ENCODE results near the gene SMYD1.
"Not testable (repeated sequence)": the region's sequence is repeated elsewhere in the genome, so short reads cannot be mapped to it uniquely, and the experiment has no call there.

SMYD1 gene

DNA sequence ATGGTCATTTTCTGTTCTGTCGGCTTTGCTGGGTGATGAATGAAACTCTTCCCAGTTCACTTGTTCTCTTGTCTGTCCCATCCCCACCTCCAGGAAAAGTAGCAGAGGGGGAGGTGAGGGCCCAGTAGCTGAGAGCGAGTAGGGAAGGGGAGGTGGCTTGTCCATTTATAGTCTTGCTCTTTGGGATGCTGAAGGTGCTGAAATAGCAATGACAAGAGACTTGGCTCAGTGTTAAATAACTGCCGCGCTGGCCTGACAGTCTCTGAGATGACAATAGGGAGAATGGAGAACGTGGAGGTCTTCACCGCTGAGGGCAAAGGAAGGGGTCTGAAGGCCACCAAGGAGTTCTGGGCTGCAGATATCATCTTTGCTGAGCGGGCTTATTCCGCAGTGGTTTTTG is at the start of gene SMYD1:
TSS of gene SMYD1 (plus strand) at position 228 of the 400 bp plus-strand sequence. CDS start at position 268, 40 bp downstream.
- no peak for DNase-seq (ENCODE audit: low spot score)

DNA sequence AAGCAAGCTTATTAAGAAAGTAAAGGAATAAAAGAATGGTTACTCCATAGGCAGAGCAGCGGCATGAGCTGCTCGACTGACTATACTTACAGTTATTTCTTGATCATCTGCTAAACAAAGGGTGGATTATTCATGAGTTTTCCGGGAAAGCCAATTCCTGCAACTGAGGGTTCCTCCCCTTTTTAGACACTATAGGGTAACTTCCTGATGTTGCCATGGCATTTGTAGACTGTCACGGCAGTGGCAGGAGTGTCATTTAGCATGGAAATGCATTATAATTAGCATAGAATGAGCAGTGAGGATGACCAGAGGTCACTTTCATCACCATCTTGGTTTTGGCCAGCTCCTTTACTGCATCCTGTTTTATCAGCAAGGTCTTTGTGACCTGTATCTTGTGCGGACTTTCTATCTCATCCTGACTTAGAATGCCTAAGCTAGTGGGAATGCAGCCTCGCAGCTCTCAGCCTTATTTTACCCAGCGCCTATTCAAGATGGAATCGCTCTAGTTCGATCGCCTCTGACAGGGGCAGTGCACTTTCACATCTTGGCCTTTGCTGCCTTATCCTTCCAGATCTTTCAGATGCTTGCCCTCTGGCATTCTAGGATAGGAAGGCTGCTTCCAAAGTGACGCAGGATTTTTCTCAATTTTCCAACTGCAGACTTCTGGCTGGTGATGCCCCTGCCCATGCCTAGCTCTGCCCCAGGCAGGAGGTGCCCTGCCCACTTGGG is 49.4 kb upstream of the SMYD1 start:
- not testable (repeated sequence) for DNase-seq (ENCODE audit: low spot score)

DNA sequence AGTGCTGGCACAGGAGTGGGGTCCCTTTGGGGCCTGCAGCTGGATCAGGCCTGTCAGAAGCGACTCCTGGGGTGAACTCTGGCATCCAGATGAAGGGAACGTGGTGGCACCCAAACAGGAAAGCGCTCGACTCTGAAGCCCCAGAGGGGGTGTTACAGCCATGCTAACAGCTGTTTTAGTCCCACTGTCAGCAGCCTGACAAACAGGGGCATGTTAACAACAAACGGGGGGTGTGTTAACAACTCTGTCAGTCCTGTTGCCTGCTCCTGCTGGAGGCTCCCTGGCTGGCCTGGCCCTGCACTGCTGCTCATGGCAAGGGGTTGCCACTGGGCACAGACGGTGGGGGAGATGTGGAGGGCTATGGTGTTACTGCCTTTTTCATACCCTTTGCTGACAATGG is 48.7 kb upstream of the SMYD1 start:
- DNase-seq (ENCODE audit: low spot score): no peak

DNA sequence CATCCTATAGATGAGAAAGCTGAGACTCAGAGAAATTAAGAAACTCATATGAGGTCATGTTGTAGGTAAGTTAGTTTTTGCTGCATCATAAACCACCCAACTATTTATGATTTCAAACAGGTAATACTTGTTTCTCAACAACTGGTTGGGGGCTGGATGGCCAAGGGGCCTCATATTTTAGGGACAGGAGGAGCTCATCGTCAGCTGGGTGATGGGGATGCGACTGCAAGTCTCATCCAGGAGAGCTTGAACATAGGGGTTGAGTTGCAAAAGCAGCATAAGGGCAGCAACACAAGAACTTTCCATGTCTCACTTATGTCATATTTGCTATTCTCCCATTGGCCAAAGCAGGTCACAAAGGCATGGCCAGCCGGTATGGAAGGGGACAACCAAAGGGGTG is 47.6 kb upstream of the SMYD1 start:
- DNase-seq (ENCODE audit: low spot score): no peak

DNA sequence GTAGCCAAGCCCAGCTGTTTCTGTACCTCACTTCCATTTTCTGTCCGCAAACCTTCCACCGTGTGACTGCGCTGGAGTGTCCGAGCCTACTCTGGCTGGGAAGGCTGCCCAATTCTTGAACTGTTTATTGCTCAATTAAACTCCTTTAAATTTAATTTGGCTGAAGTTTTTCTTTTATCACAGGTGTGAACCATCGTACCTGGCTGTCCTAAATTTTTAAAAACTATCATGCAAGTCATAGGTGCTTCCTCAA is 45.0 kb upstream of the SMYD1 start:
- no peak for DNase-seq (ENCODE audit: low spot score)

DNA sequence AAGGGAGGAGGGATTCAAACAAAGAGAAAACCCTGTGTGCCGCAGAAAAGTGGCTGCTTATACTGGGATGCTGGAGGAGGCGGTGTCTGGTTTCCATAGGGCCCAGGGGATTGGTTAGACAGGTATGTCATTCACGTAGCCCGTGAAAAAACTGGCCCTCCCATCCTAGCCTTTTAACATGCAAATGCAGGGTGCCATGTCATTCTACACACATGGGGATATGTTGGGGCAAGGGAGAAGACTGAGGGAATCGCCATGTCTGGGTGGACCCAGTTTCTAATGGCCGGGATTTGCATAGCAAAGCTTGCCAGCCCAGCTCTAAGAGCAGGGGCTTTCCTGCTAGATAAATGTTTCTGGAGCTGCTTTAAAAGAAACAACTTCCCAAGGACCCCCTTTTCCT is 43.1 kb upstream of the SMYD1 start:
- no peak for DNase-seq (ENCODE audit: low spot score)

DNA sequence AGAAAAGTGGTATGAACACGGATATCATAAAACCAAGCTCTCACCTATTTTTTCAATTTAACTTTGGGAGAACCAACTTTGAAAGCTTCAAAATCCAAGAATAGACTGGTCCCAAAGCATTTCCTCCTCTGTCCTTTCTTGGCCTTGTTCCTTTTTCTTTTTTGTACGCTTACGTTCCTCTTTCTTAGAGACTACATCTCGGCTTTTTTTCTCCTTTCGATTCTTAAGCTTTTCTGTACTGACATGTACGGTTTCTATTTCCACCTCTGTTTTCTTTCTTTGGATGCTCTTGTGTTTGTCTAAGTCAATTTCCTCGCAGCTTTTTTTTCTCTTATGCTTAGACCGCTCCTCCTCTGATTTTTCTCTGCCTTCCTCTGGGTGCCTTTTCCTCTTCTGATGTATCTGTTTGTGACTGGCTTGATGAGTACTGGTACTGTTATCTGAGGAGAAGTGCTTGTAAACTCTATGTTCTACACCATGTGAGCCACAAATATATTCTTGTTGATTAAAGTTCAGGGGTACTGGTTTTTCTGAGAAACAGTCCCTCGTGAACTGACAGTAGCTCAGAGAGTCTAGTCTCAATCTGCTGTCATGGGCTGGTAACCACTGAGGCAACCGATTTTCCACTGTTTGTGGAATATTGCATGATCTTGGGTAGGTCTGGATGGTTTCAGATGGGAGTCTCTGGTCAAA is 39.8 kb upstream of the SMYD1 start:
- DNase-seq (ENCODE audit: low spot score): no peak

DNA sequence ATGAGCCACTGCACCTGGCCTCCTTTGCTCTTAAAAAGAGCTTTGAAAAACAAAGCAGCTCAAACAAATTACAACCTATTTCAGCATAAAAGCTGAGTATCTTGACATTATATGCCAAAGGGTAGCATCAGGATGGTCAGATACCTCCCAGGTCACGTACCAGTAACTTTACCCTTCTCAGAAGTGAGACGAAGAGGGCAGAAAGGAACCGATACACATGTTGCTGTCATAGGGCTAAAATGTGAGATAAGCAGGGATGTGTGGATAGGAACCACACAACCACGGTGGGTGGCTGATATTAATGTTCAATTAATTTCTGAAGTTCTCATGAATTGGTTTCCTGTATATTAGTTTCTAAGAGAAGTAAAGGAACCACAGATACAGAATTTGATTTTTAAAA is 38.7 kb upstream of the SMYD1 start:
- no peak for DNase-seq (ENCODE audit: low spot score)

DNA sequence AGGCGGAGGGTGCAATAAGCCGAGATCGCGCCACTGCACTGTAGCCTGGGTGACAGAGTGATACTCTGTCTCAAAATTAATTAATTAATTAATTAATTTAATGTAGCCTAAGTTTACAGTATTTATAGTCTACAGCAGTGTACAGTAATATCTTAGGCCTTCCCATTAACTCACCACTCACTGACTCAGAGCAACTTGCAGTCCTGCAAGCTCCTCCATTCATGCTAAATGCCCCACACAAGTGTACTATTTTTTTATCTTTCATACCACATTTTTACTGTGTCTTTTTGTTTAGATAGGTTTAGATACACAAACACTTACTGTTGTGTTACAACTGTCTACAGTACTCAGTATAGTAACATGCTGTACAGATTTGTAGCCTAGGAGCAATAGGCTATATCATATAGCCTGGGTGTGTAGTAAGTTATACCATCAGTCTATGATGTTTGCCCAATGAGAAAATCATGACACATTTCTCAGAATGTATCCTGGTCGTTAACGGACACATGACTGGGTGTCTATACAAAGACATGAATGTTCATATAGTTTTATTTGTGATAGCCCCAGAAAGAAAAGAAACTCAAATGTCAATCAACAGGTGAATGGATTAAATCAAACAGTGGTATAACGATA is 35.4 kb upstream of the SMYD1 start:
- DNase-seq (ENCODE audit: low spot score): no peak

DNA sequence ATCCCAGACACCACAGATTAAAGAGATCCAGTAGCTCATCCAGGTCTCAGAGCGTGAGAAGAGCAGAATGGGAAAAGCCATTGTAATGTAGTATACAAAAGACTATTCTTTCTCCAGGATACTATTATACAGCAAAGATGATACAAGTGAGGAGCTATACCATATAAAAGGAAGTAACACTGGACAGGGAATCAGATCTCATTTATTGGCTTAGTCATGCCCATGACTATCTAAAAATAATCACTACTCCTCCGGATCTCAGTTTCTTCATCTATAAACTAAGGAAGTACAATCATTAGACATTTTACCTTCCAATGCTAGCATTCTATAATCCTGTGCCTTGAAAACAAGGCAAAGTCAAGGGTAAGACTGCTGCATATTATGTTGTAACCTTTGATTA is 31.4 kb upstream of the SMYD1 start:
- DNase-seq (ENCODE audit: low spot score): no peak

DNA sequence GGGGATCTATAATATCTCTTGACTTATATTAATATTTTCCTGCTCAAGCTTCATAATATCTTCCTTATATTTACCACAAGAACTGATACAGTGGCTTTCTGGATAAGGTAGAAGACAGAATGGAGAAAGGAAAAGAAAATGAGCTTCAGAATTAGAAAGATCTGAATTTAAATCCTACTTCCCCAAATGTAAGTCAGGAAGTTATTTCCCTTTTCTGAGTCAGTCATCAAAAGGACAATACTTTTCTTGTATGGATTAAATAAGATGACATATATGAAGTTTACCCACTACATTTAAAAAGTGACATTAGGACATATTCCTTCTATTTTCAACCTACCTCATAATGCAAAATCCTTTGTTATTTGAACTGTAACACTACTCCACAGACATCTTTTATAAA is 31.0 kb upstream of the SMYD1 start:
- no peak for DNase-seq (ENCODE audit: low spot score)

DNA sequence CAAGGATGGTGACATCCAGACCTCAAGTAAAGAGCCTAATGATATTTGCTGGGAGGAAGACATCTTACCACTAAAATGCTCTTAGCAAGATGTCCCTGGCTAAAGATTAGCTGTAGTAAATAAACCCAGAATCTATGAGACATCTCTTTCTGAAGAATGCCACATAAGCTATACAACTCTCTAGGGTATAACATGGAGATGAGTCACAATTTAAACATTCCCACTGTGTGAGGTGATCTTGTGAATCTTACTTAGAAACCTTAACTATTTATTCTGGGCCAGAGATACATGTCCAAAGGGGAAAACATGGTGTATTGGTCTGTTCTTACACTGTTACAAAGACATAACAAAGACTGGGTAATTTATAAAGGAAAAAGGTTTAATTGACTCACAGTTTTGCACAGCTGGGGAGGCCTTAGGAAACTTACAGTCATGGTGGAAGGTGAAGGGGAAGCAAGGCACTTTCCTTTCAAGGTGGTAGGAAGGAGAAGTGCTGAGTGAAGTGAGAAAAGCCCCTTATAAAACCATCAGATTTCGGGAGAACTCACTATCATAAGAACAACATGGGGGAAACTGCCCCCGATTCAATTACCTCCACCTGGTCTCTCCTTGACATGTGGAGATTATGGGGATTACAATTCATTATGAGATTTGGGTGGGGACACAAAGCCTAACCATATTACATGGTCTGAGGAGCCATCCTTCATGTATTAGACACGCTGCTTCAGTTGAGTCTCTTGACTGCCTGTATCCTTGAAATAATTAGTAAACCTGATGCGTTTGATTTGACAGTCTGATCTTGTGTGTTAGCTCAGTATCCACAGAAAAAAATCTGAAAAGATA is 29.1 kb upstream of the SMYD1 start:
- no peak for DNase-seq (ENCODE audit: low spot score)

DNA sequence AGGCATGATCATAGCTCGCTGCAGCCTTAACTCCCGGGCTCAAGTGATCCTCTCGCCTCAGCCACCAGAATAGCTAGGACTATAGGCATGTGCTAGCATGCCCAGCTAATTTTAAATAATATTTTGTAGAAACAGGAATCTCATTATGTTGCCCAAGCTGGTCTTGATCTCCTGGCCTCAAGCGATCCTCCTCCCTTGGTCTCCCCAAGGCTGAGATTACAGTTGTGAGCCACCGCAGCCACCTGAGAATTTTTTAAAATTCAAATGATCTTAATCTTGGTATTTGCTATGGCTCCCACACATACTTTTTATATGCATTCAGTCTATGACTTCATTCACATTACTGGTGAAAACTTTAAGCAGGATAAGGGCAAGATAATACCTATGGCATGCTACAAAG is 25.1 kb upstream of the SMYD1 start:
- DNase-seq (ENCODE audit: low spot score): no peak

DNA sequence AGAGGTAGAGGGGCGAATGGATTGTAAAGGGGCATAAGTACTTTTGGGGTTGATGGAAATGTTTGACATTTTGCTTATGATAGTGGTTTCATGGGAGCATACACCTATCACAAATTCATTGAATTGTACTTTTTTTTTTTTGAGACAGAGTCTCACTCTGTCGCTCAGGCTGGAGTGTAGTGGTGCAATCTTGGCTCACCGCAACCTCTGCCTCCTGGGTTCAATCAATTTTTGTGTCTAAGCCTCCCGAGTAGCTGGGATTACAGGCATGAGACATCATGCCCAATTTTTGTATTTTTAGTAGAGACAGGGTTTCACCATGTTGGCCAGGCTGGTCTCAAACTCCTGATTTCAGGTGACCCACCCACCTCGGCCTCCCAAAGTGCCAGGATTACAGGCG is 22.1 kb upstream of the SMYD1 start:
- DNase-seq (ENCODE audit: low spot score): not testable (repeated sequence)

DNA sequence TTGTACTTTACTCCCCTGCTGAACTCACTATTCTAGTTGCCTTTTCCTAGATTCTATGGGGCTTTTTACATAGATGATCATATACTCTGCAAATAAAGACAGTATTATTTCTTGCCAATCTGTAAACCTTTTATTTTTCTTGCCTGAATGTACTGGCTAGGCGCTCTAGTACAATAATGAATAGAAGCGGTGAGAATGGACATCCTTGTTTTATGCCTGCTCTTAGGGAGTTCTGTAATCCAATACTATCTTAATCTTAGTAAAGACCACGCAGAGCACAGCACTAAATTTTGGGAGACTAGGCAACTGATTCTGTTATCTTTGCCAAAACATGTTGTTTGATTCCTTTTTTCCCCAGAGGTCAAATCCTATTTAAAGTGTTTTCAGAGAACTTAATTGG is 19.1 kb upstream of the SMYD1 start:
- no peak for DNase-seq (ENCODE audit: low spot score)

DNA sequence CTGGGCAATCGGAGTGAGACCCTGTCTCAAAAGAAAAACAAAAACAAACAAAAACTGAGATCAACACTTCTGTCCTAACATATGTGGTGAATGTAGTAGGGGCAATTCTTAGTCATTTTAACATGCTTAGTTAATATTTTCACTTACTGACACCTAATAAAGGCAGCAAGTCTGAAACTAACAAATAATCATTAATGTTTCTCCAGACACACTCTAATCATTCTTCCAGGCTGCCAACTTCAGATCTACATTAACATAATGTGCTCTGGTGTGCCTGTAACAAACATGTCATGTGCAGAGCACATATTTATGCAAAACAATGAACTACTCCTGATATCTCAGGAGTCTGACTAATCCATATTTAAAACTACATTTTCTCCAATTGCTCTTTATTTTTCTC is 18.0 kb upstream of the SMYD1 start:
- DNase-seq (ENCODE audit: low spot score): no peak

DNA sequence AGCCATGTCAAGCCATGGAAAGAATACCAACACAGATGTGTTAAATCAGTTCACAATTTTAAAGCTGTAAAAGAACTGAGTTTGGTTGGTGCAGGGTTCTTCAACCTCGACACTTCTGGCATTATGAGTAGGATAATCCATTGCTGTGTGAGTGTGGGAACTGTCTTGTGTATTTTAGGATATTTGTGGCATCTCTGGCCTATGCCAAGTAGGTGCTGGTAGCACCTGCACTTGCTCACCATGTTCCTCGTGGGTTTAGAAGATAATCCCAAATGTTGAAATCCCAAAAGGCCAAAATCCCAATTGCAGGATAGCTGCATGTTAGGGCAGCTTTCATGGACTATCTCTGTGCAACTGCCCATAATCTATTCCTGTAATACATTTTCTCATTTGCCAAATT is 15.8 kb upstream of the SMYD1 start:
- DNase-seq (ENCODE audit: low spot score): no peak

DNA sequence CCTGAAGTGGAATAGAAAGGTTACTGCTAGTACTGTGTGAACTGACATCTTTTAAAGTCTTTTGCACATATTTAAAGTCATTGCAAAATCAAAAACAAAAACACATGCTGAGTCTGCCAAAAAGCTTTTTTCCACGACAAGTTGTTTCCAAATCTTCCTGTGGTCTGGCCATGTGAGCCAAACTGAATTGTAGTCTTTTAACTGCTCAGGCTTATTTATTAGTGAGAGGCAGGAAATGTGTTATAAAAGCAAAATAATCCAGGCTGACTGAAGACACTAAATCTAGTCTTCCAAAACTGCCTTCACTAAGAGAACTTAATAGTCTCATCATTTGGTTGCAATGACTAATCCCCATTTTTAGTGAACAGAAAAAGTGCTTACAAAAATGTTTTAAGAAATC is 14.3 kb upstream of the SMYD1 start:
- no peak for DNase-seq (ENCODE audit: low spot score)

DNA sequence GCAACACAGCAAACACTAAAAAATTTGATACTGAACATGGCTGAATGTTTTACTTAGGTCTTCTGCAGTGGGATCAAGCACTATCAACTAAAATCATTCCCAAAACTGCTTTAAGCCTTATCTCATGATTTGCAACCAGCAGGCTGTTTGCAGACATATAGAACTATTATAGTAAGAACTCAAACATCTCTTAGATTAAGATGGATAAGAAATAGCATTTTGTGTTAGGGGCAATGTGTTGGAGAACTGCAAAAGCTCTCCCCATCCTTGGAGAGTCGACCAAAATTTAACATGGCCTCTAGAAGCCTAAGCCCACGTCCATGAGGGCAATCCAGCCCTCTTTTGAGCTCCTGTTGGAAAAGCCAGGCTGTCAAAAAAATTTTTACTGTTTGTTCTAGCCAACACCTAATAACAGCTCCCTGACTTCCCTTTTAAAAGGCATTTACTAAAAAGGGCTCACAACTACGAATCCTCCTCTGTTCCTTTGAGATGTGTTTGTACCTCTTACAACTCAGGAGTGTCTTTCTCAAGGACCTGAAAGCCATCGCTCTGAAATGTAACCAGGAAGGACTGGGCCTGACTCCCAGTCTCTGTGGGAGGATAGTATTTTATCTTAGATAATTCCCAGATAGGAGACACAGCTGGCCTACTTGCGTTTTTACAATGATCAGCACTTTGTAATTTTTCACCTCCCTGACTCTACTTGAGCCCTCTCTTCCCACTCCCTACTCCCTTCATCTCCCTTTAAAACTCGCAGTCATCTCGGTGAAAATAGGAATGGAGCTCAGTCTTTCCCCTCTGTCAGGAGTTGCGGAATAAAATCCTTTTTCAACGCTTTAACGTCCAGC is 13.5 kb upstream of the SMYD1 start:
- DNase-seq (ENCODE audit: low spot score): no peak

DNA sequence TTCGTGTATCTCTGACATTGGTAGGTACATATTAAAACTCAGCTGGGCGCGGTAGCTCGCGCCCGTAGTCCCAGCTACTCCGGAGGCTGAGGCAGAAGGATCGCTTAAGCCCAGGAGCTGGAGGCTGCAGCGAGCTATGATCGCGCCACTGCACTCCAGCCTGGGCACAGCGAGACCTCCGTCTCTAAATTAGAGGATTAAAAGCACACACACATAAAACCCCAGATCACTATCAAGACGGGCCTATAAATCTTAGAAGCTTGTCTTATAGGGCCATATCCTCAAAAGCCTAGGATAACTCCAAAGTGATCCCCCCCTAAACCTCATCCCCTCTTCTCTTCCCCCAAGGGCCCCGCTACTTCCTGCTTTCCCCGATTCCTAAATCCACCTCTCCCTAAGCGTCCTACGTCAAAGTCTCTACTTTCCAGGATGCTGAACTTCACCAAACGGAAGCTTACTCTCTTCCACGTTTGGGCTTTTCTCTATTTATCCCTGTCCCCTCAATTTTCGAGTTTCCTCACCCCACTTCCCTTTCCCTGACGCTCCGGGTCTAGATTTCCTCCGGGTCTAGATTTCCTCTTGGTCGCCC is 12.7 kb upstream of the SMYD1 start:
- DNase-seq (ENCODE audit: low spot score): peak; percentile 38

DNA sequence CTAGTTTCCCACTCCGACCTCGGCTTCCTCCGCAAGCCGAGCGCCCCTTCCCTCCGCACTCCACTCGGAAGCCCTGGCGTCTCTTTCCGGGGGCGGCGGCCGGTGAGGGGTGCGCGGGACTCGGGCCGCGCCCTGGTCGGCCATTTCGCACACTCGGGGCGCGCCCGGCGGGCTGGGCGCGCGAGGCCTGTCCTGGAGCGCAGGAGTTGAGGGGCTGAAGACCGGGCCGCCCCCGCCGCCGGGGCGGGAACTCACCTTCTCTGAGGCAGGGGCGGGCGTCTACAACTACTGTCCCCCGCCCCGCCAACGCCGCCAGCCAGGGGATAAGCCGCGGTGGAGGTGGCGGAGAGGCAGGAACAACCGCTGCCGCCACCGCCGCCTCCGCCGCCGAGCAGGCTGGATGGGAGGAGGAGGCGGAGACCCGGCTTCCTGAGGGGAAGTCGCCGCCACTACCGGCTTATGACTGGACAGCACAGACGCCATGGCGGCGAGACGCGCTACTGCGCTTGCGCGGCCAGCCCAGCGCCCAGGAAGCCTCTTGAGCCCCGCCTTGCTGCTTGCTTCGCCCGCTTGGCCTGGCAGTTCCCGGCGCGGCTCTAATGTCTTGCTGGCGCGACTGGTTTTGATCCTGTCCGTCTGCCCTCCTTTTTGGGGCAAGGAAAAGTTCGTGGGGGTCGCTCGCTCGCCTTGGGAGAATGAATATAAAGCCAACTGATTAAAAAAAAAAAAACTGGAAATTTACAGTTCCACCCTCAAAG is 12.1 kb upstream of the SMYD1 start, which contains the start of gene KRCC1:
TSS of gene KRCC1 (minus strand) at position 413 of the 758 bp plus-strand sequence. CDS start 27,220 bp downstream, outside the sequence.
- peak; percentile 96 for DNase-seq (ENCODE audit: low spot score)
